GM12878 (cell line): ENCODE data around the gene FGFRL1.

Experiments
- CTCF ChIP-seq, 3 experiments: IDR thresholded peaks in 2 of 3; conservative IDR thresholded peaks in 1 of 3; 2 replicates each; pipeline ENCODE4 v1.5.1; 2011; ENCODE audit warnings: low read depth in 3 of 3, low read length in 3 of 3, mild to moderate bottlenecking in 3 of 3, control low read depth in 2 of 3, moderate library complexity in 2 of 3, inconsistent platforms in 1 of 3, mixed read lengths in 1 of 3; ENCODE audit not compliant: control insufficient read depth in 2 of 3, insufficient read depth in 1 of 3; ENCODE audit errors: extremely low read depth in 1 of 3
- IRF3 ChIP-seq: fragments of 450-650 bp; IDR thresholded peaks from 2 replicates; pipeline ENCODE4 v1.6.1; 2014; ENCODE audit warnings: mild to moderate bottlenecking
- MAX ChIP-seq: IDR thresholded peaks from 2 replicates; pipeline ENCODE4 v1.6.1; 2012; ENCODE audit warnings: low read depth, low read length, improper control_type of control experiment
- NR2C2 ChIP-seq: IDR thresholded peaks from 2 replicates; pipeline ENCODE4 v1.6.1; 2011; ENCODE audit warnings: borderline replicate concordance, low read depth; ENCODE audit not compliant: control insufficient read depth, insufficient read length
- REST ChIP-seq: IDR thresholded peaks from 2 replicates; pipeline ENCODE4 v1.6.1; 2012; ENCODE audit warnings: mild to moderate bottlenecking, low read depth, low read length
- RFX5 ChIP-seq: IDR thresholded peaks from 2 replicates; pipeline ENCODE4 v1.6.1; 2011; ENCODE audit warnings: low read depth, low read length, improper control_type of control experiment
- SMC3 ChIP-seq: IDR thresholded peaks from 2 replicates; pipeline ENCODE4 v1.6.1; 2011; ENCODE audit warnings: low read length, improper control_type of control experiment, borderline replicate concordance
- SPI1 ChIP-seq: IDR thresholded peaks from 2 replicates; pipeline ENCODE4 v1.6.1; 2011; ENCODE audit warnings: low read depth, mild to moderate bottlenecking, low read length, moderate library complexity, borderline replicate concordance; ENCODE audit not compliant: insufficient read depth
- ZBED1 ChIP-seq: IDR thresholded peaks from 2 replicates; pipeline ENCODE4 v1.6.1; 2016; ENCODE audit warnings: borderline replicate concordance
- ZNF274 ChIP-seq: IDR thresholded peaks from one replicate; pipeline ENCODE4 v1.8.0; 2011; ENCODE audit not compliant: insufficient read length, insufficient read depth

- TF ChIP-seq MAX (no peak), NR2C2 (no peak), CTCF (IDR thresholded peaks at IDR 0.05 in 2 of 3, conservative IDR thresholded peaks at IDR 0.05 in 1 of 3; ENCODE audit: control insufficient read depth in 2 of 3, extremely low read depth in 1 of 3, insufficient read depth in 1 of 3, low read depth in 3 of 3, low read length in 3 of 3) (no peak), ZBED1 (no peak), SMC3 (no peak), RFX5 (no peak), IRF3 (no peak), SPI1 (no peak), ZNF274 (no peak), REST (no peak)
Observed at GRCh38 chr4:1069394-1069793, 58.0 kb downstream of the FGFRL1 start.
